GM03348 (cell line): ENCODE measurements around the gene TMEM201.

ENCODE experiments used
- DNase-seq: peaks from one replicate; pipeline ENCODE4 v3.0.0; 2012; ENCODE audit warnings: low spot score

Gene TMEM201

DNA sequence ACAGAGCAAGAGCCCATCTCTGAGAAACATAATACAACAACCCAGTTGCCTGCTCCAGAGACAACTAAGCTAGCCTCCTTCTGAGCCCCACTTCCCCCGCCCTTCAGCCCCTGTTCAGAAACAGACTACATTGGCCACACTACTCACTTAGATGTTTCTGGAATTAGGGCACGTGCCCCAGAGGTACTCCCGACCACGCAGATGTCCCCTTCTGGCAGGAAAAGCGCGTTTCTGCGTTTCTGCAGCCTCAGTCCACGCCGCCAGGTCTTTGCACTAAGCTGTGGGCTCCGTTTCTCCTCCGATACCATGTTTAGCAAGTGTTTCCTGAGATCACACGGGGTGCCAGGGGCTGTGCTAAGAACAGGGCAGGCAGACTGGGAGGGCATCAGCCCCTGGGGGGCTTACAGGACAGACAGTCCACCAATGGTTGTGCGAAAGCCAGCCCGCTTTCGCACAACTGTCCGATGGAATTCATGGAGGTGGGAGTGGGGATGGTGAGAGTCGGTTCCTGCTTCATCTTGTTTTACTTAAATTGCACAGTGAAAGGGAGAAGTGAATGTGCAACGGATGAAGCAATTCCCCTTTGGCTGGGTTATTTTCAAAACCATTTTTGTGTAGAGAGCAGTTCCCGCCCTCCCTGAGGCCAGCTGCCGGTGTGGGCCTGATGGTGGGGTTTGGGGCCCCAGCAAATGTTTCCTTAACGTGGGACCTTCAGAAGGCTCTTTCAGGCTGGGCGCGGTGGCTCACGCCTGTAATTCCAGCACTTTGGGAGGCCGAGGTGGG lies 65.5 kb downstream of the TMEM201 start:
- DNase-seq = no peak

DNA sequence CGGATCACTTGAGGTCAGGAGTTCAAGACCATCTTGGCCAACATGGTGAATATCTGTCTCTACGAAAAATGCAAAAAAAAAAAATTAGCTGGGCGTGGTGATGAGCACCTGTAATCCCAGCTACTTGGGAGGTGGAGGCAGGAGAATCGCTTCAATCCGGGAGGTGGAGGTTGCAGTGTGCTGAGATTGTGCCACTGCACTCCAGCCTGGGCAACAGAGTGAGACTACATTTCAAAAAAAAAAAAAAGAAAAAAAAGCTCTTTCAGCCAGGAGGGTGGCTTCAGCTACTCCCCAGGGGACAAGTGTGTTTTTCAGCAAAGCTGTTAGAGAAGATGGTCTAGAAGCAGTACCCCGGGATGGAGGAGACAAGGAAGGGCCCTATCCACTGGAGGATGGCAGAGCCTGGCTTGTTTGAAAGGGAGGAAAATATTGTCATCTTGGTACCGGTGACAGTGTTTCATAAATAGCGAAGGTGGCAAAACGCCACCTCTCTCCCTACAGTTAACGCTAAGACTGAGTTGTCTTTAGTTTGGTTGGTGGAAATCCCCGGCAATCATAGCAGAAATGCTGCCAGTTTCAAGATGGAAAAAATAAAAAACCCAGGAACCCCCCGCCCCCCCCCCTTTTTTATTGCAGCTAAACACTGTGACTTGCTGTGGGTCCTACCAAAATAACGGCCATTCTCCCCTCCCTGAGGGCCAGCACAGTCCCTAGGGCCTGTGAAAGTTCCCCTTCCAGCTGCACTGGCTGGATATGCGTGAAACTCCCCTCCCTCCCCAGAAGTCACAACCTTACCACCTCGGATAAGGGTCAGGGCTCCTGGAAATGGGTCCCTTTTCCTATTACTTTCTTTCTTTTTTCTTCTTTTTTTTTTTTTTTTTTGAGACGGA lies 66.4 kb downstream of the TMEM201 start:
- DNase-seq = no peak

DNA sequence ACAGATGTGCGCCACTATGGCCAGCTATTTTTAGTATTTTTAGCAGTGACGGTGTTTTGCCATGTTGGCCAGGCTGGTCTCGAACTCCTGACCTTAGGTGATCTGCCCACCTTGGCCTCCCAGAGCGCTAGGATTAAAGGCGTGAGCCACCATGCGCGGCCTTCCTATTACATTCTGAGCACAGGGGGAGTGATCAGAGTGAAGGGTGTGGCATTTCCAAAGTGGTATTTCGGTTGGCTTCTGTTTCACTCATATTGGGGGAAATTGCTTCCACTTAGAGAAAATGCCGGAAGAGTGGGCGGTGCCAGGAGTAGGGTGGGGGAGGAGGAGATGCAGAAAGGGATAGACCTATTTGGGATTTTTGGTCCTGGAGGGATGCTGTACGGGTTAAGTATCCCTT lies 67.1 kb downstream of the TMEM201 start:
- no peak for DNase-seq

DNA sequence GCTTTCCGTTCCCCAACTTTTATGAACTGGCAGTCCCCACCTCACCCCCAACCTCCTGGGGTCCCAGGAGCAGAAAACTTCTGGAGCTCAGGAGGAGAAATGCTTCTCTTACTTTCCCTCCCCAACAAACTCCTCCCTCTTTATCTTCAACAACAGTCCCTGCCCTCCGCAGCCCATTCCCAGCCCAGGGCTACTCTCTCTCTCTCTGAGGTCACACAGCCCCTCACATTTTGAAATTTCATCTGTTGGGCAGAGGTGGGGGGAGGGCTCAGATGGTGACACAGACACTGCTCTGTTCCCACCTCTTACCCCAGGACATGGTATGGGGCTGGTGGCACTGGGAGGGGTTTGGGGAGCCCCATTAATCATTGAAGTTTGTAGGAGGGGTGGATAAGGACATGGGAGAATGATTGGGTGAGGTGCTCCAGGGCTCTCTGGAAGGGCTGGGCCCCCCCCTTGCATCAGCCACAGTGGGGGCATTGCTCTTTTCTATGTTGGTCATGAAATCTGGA lies 68.9 kb downstream of the TMEM201 start:
- DNase-seq = no peak

DNA sequence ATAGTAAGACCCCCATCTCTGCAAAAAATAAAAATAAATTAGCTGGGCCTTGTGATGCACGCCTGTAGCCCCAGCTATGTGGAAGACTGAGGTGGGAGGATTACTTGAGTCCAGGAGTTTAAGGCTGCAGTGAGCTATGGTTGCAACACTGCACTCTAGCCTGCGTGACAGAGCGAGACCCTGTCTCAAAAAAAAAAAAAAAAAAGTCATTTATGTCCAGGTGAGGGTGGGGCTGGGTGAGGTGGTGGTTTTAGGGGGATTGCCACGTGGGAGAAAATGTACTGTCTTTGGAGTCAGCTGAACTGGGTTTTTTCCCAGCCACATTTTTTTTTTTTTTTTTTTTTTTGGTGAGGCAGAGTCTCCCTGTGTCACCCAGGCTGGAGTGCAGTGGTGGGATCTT lies 69.5 kb downstream of the TMEM201 start:
- no peak for DNase-seq

DNA sequence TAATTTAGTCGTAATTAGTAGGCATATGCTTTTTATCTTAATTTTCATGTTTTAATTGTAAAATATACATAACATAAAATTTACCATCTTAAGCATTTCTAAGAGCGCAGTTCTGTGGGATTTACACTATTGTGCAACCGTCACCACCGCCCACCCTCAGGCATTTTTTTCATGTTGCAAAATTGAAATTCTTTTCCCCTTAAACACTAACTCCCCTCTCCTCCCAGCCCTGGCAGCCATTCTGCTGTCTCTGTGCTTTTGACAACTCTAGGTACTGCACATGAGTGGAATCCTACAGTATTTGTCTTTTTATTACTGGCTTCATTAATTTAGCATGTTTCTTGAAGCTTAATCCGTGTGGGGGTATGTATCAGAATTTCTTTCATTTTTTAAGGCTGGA lies 70.6 kb downstream of the TMEM201 start:
- peak; percentile 86 for DNase-seq

DNA sequence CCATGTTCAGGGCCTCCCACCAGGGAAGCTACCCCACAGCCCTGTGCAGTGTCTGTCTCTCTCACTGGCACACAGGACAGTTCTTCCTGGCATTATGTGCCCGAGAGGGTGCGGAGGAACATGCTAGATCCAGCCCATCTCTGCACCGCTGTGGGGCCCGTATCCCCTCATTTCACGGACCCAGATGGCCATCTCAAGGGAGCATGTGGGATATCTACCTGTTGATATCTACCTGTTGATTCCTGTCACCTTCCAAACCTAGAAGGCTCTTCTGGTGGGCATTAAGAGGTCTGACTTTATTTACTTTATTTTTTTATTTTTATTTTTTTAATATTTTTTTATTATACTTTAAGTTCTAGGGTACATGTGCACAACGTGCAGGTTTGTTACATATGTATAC lies 74.5 kb downstream of the TMEM201 start:
- DNase-seq = no peak
